ENCODE data around the gene DMD.
"Not testable (repeated sequence)": the region's sequence is repeated elsewhere in the genome, so short reads cannot be mapped to it uniquely, and the experiment has no call there.

Gene DMD

DNA sequence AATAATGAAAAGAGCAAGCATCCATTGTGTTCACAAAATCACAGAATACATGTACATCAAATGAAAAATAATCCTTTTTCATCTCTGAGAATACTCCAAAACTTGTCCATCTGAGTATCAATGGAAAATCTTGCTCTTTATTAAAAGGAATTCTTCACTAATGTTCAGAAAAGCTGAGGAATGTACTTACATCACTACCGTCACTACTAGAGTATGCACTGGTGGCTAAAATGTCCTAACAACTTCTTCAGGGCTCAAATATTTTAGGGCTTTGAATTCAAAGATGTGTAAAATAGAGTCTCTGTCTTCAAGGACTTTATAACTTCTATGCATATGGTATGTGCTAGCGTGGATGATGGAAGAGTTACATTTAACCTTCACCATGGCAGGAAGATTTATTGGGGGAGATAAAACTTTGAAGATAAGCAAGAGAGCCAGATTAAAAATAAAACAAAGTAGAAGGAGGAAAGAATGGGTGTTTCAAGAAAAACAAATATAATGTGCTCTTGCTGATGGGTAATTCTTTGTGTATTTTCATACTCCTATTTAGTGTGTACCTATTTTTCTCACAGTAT lies 55.1 kb downstream of the DMD start:
- no peak for DNase-seq (ENCODE audit: low read depth in 1 of 2, low spot score in 1 of 2)

DNA sequence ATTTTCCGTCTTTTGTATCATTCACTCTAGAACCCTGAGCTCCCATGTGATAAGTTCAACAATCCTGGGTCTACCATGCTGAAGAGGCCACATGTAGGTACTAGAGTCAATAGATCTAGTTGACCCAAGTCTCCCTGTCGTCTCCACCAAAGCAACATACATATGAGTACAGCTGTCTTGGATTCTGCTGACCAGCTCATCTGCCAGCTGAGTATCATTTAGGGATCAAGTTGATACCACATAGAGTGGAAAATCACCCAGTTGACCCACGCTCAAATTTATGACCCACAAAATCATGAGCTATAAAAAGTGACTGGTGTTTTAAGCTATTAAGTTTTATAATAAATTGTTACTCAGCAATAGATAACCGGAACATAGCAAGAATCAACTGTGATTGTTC lies 61.8 kb downstream of the DMD start:
- DNase-seq (ENCODE audit: low read depth in 1 of 2, low spot score in 1 of 2) = no peak

DNA sequence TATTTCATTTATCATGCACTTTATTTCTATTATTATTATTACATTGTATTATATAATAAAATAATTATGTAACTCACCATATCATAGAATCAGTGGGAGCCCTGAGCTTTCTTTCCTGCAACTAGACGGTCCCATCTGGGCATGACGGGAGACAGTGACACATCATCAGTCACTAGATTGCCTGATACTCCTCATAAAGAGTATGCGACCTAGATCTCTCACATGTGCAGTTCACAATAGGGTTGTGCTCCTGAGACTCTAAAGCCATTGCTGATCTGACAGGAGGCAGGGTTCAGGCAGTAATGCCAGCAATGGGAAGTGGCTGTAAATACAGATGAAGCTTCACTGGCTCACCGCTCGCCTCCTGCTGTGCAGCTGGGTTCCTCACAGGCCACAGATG lies 62.3 kb downstream of the DMD start:
- no peak for DNase-seq (ENCODE audit: low read depth in 1 of 2, low spot score in 1 of 2)

- DNase-seq (ENCODE audit: low read depth in 1 of 2, low spot score in 1 of 2) = no peak
Observed at GRCh38 chrX:33142331-33142730, 69.0 kb downstream of the DMD start.

DNA sequence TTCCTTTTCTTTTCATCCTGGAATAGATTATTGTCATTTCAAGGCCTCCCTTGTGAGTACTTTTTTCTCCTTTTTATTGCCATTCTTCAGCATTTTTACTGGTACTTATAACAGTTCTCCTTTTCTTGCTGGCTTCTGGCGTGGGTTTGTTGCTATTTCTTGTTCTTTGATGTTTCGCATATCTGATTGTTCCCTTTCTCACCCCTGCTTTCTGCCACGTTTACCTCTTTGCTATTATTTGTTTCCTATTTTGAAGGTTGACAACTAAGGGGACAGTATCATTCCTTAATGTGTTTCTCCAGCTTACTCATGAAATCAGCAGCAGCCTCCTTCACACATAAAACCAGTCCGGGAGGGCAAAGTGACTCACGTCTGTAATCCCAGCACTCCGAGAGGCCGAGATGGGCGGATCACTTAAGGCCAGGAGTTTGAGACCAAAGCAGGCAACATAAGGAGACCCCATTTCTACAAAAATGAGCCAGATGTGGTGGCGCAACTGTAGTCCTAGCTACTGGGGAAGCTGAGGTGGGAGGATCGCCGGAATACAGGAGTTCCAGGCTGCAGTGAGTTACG lies 72.6 kb downstream of the DMD start:
- DNase-seq (ENCODE audit: low read depth in 1 of 2, low spot score in 1 of 2) = no peak

DNA sequence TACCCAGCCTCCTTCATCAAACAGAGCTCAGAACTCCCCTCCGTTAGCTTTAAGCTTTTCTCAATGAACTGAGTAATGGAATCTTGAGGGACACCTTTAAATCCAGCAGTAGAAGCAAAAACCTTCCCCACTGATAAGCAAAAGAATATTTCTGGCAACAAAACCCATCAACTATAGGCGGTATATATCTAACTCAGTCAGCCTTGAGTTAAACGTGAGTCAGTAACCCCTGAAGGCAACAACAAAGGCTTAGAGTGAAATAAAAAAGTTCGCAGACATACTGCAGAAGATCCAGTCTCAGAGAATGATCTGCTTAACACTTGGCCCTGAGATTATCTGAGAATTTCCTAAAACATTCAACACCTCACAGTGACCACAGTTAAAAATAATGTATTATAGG lies 77.2 kb downstream of the DMD start:
- no peak for DNase-seq (ENCODE audit: low read depth in 1 of 2, low spot score in 1 of 2)

- no peak for DNase-seq (ENCODE audit: low read depth in 1 of 2, low spot score in 1 of 2)
Observed at GRCh38 chrX:33133320-33133719, 78.0 kb downstream of the DMD start.

DNA sequence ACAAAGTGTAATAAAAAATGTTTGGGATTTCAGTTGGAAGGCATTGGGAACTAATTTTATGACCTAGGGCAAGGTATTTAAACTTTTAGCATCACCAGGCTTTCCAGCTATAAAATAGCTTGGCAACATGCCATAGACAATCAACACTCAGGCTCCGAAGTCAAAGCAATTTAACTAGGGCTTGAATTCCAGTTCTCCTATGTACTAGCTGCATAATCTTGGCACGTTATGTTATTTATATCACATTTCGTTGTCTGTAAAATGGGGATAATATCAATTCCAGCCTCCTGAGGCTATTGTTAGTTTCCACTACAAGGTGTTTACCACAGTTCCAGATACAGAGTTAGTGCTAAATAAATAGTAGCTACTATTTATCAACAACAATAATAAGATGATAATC lies 78.8 kb downstream of the DMD start:
- no peak for DNase-seq (ENCODE audit: low read depth in 1 of 2, low spot score in 1 of 2)

DNA sequence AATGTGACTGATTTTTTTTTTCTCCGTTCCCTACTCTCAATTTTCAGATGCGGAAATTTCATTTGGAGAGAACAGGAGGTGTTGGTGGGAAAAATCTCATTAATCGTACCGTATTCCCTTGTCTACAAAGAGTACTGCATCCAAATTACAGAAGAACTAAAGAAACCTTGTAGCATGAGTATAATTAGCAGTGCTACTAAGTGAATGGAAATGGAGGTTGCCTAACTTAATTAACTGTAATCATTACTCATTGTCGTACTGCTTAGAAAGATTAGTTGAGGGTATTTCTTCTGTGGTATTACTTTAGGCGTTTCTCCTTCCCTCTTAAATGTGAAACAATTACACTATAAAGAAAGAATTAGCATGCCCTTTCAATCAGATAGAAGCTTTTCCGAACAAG lies 81.7 kb downstream of the DMD start:
- no peak for DNase-seq (ENCODE audit: low read depth in 1 of 2, low spot score in 1 of 2)

DNA sequence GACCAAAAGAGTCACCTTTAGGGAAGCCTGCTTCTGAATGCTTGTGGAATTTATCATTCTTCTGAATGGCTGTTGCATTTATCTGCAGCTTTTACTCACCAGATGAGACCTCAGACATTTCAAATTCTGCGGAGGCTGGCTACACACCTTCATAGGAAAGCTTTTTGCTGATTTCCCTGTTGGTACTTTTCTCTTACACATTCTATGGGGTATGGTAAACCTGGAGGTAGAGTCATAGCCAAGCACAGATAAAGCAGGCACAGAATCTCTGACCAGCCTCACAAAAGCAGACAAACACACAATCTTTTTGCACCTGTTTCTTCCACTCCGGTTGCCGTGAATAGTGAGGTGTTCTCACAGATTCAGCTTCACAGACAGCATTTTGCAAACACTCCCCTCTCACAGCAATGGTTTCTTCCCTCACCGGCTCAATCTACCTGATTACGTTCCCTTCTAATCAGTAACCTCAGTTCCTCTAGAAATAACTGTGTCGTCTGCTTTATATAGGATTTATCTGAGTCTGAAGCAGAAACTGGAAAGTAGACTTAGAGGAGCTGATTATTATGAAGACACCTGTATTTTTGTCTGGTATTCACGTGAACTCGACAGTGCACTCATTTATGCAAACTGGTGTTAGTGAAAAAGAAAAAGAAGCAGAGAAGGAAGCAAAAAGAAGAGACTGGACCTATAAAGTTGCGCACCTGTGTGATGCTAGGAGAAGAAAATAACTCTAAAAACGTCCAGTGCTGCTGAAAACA lies 83.1 kb downstream of the DMD start:
- DNase-seq (ENCODE audit: low read depth in 1 of 2, low spot score in 1 of 2) = no peak

- DNase-seq (ENCODE audit: low read depth in 1 of 2, low spot score in 1 of 2) = no peak
Observed at GRCh38 chrX:33126469-33126868, 84.9 kb downstream of the DMD start.

DNA sequence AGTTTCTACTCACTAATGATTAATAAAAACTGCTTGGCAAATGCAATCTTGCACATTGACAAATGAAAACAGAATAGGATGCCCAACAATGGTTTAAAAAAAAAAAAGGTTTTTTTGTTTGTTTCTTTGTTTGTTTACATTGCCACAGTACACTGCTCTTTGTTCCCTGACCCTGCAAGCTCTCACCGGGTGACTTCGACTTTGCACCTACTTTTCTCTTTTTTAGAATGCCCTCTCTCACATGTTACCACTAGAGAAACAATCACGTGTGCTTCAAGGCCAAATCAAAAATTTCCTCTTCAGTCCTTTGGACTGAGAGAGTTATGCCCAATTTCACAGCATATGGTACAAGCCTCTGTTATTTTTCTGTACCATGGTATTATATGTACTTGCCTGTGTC lies 101.5 kb downstream of the DMD start:
- DNase-seq (ENCODE audit: low read depth in 1 of 2, low spot score in 1 of 2) = no peak

- no peak for DNase-seq (ENCODE audit: low read depth in 1 of 2, low spot score in 1 of 2)
Observed at GRCh38 chrX:33106737-33107136, 104.6 kb downstream of the DMD start.

- DNase-seq (ENCODE audit: low read depth in 1 of 2, low spot score in 1 of 2) = no peak
Observed at GRCh38 chrX:33095079-33095478, 116.3 kb downstream of the DMD start.

- no peak for DNase-seq (ENCODE audit: low read depth in 1 of 2, low spot score in 1 of 2)
Observed at GRCh38 chrX:33087411-33087810, 123.9 kb downstream of the DMD start.

- no peak for DNase-seq (ENCODE audit: low read depth in 1 of 2, low spot score in 1 of 2)
Observed at GRCh38 chrX:33086886-33087285, 124.5 kb downstream of the DMD start.

- DNase-seq (ENCODE audit: low read depth in 1 of 2, low spot score in 1 of 2) = no peak
Observed at GRCh38 chrX:33082371-33082770, 129.0 kb downstream of the DMD start.

DNA sequence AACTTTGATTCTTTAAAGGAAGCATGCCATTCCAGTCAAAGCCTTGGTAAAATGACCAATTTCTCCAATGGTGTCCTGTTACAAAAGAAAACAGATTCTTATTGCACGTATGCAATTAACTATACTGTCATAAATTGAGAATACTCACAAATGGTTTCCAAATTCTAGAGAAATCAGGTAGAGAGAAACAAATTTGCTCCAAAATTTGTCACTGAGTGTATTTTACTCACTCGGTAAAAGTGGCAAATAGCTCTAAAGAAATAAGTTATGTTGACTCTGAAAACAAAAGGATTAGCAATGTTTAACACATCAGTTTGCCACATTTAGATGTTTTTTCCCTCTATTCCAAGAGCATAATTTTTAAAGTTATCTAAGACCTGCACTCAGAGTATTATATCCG lies 133.1 kb downstream of the DMD start:
- DNase-seq (ENCODE audit: low read depth in 1 of 2, low spot score in 1 of 2) = no peak

DNA sequence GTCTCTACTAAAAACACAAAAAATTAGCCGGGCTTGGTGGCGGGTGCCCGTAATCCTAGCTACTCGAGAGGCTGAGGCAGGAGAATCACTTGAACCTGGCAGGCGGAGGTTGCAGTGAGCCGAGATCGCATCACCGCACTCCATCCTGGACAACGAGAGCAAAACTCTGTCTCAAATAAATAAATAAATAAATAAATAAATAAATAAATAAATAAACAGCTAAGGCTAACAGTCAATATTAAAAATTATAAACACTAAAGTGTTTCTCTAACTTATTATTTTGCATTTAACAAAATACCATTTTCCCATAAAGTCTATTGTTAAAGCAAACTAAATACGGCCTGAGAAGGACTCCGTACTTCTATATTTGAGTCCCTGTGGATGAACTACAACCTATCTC lies 137.7 kb downstream of the DMD start:
- not testable (repeated sequence) for DNase-seq (ENCODE audit: low read depth in 1 of 2, low spot score in 1 of 2)

- no peak for DNase-seq (ENCODE audit: low read depth in 1 of 2, low spot score in 1 of 2)
Observed at GRCh38 chrX:33065415-33065814, 145.9 kb downstream of the DMD start.

- DNase-seq (ENCODE audit: low read depth in 1 of 2, low spot score in 1 of 2) = no peak
Observed at GRCh38 chrX:33062041-33062440, 149.3 kb downstream of the DMD start.

- DNase-seq (ENCODE audit: low read depth in 1 of 2, low spot score in 1 of 2) = no peak
Observed at GRCh38 chrX:33053001-33053400, 158.3 kb downstream of the DMD start.

DNA sequence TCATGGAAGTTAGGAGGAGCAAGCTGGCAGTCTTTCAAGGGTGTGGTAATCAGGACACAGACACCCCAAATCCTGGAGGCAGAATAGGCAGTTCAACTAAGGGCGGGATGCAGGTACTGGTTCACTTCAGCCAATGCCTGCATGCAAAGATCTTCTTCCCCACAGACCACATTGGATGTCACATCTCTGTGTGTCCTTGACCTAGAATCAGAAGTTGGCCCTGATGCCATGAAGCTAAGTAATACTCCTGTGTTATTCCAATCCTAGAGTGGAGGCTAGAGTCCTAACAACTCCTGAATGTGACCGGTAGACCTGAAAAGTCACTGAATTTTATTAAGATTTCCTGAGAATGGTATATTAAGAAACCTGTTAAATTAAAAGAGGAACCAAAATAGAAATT lies 165.5 kb downstream of the DMD start:
- no peak for DNase-seq (ENCODE audit: low read depth in 1 of 2, low spot score in 1 of 2)

Data from stimulated activated CD4-positive, alpha-beta T cell treated with anti-CD3 and anti-CD28 coated beads, Interleukin-15, amount 100 ng/mL, for 1 hour (primary cell).